Measurements from ENCODE around the gene PEX5.

Gene PEX5

GRCh38 chr12:7189398-7190267, at the start of gene PEX5:
TSS of gene PEX5 (plus strand) at chr12:7189686. CDS start at chr12:7190378, 692 bp downstream.
- DNase-seq (ENCODE audit: low read depth), result peak; percentile 78

- no peak for DNase-seq (ENCODE audit: low read depth)
Observed at GRCh38 chr12:7141351-7142005, 48.0 kb upstream of the PEX5 start.

GRCh38 chr12:7142056-7142644, 47.3 kb upstream of the PEX5 start:
- DNase-seq (ENCODE audit: low read depth), result no peak

- DNase-seq (ENCODE audit: low read depth), result no peak
Observed at GRCh38 chr12:7142809-7143465, 46.5 kb upstream of the PEX5 start.

- DNase-seq (ENCODE audit: low read depth), result no peak
Observed at GRCh38 chr12:7143564-7143963, 45.9 kb upstream of the PEX5 start.

GRCh38 chr12:7144414-7145120, 44.9 kb upstream of the PEX5 start:
- DNase-seq (ENCODE audit: low read depth), result no peak

- no peak for DNase-seq (ENCODE audit: low read depth)
Observed at GRCh38 chr12:7145671-7146070, 43.8 kb upstream of the PEX5 start.

- no peak for DNase-seq (ENCODE audit: low read depth)
Observed at GRCh38 chr12:7146228-7146627, 43.3 kb upstream of the PEX5 start.

- no peak for DNase-seq (ENCODE audit: low read depth)
Observed at GRCh38 chr12:7146906-7147305, 42.6 kb upstream of the PEX5 start.

- DNase-seq (ENCODE audit: low read depth), result no peak
Observed at GRCh38 chr12:7150356-7150755, 39.1 kb upstream of the PEX5 start.

GRCh38 chr12:7150841-7151240, 38.6 kb upstream of the PEX5 start:
- no peak for DNase-seq (ENCODE audit: low read depth)

GRCh38 chr12:7151532-7151931, 38.0 kb upstream of the PEX5 start:
- DNase-seq (ENCODE audit: low read depth), result no peak

- DNase-seq (ENCODE audit: low read depth), result no peak
Observed at GRCh38 chr12:7152818-7153217, 36.7 kb upstream of the PEX5 start.

GRCh38 chr12:7154042-7154441, 35.4 kb upstream of the PEX5 start:
- no peak for DNase-seq (ENCODE audit: low read depth)

- no peak for DNase-seq (ENCODE audit: low read depth)
Observed at GRCh38 chr12:7154901-7155470, 34.5 kb upstream of the PEX5 start.

- no peak for DNase-seq (ENCODE audit: low read depth)
Observed at GRCh38 chr12:7155471-7156034, 33.9 kb upstream of the PEX5 start.

- no peak for DNase-seq (ENCODE audit: low read depth)
Observed at GRCh38 chr12:7156259-7157197, 33.0 kb upstream of the PEX5 start.

GRCh38 chr12:7157391-7157790, 32.1 kb upstream of the PEX5 start:
- DNase-seq (ENCODE audit: low read depth), result no peak

GRCh38 chr12:7158781-7159609, 30.5 kb upstream of the PEX5 start:
- DNase-seq (ENCODE audit: low read depth), result no peak

Measured in GM04504 (cell line).